GM21576 (cell line): ENCODE results near the gene TSEN2.
"Not testable (repeated sequence)": the region's sequence is repeated elsewhere in the genome, so short reads cannot be mapped to it uniquely, and the experiment has no call there.

Experiments used
- ATAC-seq: cut with Tn5 transposase; IDR thresholded peaks from one replicate; pipeline ENCODE4 v1.9.1; 2021; ENCODE audit warnings: mild to moderate bottlenecking, moderate library complexity; ENCODE audit not compliant: unreplicated experiment

TSEN2 gene

DNA sequence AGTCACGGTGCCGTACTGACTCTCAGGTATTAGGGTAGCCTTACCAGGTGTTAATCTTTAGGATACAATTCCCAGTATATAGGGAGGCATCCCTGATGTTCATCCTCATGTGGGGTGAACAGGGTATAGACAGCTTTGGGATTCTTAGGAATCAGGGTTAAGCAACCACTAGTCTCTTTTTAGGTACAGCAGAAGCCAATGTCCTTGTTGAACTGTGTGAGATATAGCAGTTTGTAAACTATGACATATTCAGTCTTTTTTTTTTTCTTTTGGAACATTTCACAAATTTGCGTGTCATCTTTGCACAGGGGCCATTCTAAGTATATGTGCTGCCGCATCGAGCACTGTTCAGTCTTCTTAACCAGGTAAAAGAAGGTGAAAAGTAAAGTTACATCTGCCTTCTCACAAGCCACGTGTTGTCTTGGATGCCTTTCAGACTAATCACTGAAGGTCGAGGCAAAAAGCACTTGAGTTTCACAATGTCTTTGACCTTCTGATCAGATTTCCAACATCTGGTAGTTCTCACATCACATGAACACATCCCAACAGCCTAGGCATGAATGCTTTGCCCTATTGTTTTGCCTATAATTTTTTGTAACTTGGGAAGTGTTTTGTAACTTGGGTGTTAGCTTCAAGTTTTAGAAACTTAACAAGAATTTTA, 17.2 kb downstream of the TSEN2 start:
- ATAC-seq, result no peak

DNA sequence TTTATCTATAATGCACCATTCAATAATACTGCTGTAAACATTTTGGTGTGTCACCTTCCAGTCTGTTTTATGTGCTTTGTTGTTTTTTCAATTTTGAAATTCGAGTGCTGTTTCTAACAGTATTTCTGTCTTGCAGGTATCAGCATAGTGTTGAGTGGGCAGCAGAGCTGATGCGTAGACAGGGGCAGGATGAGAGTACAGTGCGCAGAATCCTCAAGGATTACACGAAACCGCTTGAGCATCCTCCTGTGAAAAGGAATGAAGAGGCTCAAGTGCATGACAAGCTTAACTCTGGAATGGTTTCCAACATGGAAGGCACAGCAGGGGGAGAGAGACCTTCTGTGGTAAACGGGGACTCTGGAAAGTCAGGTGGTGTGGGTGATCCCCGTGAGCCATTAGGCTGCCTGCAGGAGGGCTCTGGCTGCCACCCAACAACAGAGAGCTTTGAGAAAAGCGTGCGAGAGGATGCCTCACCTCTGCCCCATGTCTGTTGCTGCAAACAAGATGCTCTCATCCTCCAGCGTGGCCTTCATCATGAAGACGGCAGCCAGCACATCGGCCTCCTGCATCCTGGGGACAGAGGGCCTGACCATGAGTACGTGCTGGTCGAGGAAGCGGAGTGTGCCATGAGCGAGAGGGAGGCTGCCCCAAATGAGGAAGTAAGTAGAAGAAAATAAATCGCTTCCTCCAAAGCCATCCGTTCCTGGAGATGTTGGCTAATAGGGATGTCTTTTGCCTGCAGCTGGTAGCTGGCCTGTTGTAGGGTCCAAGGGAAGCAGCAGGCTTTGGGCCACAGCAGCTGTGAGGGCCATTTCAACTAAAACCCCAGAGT, 19.1 kb downstream of the TSEN2 start:
- no peak for ATAC-seq

DNA sequence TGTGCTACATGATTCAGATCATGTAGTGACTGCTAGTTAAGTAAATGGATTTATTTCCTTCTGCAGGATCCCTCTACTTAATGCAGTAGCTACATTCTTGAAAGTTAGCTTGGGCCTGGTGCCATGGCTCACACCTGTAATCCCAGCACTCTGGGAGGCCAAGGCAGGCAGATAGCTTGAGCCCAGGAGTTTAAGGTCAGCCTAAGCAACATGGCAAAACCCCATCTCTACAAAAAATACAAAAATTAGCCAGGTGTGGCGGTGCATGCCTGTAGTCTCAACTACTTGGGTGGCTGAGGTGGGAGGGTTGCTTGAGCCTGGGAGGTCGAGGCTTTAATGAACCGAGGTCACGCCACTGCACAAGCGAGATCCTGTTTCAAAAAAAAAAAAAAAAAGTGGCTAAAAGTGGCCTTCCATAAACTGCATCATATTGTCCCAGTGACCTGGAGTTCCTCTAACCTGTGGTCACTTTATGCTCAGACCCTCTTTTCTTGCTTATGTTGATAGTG, 22.0 kb downstream of the TSEN2 start:
- no peak for ATAC-seq

DNA sequence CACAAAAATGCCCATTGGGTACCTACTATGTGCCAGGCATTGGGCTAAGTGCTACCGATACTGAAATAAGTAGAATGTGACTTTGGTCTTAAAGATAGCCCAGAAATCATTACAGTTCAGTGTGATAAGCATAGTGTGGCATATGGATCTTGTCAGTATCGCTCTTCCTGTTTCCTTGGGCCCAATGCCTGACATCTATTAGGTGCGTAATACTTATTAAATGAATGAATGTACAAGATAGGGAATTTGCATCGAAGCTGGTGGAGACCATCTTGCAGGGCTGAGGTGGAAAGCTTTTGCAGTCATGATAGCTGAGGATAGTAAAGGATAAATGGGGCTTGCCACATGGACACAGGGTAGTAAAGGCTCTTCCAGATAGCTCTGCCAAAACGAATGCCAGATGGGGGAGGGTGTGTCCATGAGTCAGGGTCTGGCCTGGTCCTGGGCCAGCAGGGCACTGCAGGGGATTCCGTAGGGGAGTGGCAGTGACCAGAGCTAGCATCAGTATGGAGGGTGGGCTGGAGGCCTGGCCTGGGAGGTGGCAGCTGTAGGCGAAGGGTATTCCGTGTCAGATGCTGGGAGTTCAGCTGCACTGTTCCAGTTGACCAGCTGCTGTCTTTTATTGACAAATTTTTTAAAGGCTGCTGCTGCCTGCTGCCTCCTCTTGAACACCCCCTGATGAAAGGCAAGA, 23.5 kb downstream of the TSEN2 start:
- no peak for ATAC-seq

DNA sequence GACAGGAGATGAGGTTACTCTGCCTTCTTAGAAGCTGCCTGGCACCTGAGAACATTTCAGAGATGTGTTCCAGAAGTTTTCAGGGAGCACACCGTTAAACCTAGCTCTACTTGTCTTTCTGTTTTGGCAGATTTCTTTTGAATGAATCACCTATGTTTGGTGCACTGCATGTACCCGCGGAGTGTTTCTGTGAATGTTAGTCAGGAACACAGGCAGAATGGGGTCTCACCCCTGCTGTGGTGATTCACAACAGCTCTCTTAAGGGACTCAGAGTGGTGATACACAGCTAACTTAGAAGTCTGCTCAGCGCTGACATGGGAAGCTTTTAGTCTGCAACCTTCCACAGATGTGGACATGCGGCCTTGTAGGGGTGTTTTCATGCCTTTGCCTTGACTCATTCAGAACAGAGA, 24.0 kb downstream of the TSEN2 start:
- ATAC-seq, result no peak

DNA sequence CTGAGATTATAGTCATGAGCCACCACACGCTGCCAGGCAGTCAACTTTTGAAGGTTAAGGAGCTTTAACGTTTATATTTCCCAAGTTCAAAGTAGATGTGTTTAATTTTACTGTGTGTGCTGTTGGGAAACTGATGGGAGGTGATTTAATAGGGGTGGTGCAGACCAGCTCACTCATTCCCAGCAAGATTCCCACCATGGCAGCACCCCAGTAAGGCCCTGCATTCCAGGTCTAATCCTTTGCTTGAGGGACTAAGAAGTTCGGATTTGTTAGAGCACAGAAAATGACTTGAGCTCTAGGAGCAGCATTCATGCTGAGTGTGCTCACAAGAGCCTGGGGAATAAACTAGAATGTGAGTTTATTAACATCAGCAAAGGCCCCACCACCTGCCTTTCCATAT, 25.2 kb downstream of the TSEN2 start:
- no peak for ATAC-seq

DNA sequence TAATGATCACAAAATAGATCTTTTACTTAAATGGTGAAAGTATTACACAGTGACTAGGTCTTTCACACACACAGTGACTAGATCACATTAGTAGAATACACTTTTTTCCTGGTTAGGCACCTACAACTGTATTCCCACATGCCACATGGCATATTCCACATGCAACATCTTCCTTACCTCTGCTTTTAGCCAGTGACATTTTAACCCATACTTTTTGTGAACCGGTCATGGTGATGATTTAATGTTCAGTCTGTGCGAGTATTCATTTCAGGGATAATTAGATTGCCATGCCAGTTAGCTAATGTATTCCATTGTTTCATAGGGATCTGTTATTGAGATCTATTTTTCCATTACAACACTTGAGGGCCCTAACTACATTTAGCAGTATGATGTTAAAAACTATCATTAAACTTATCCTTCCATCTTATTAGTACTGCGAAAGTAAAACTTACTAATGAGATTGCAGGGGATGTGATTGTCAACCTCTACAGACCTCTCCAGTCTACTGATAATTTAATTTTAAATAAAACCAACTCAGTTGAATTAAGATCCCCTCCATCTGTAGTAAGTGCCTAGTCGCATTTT, 28.3 kb downstream of the TSEN2 start:
- ATAC-seq, result no peak

DNA sequence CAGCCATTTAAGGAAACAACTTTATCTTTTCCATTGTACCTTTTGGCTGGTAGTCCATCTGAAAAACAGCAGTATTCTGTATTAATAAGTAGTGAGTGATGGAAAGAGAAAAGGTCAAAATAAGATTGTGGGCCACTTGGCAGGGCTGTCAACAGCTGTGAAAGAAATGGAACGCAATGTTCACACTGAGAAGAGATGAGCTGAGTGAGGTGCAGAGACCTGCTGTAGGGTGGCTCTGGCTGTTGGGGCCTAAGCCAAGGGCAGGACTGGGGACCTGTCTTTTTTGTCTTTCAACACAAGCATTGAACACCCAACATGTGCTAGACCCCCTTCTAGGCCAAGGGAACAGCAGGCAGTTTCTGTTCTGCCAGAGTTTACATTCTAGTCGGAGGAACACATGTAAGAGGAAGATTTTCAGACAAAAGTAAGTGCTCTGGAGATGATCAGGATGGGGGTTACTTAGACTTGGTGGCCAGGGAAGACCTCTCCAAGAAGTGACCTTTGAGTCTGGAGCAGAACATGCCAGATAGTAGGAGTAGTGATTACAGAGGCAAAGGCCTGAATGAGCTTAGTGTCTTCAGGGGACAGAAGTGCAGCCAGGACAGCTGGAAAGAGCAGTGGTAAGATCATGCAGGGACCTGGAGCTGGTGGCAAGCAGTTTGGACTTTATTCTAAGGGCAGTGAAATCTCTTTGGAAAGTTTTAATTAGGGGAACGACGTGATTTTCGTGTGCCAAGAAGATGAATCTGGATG, 29.6 kb downstream of the TSEN2 start:
- no peak for ATAC-seq

DNA sequence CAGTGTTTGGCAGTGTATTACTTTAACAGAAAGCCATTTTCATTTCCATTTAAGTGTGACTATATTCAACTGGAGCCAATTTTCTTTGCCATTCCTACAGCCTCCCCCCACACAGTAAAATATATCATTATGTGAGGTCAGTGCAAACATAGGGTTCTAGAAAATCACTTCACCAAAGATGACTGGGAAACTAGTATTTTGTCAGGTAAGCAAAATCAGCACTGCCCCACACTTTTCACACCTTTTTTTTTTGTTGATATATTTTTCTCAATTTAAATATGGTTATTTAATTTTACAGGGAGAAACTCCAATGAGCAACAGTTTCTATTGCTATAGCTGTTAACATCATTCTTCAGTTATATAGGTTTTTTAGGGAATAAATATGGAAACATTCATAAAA, 31.4 kb downstream of the TSEN2 start:
- ATAC-seq, result no peak

DNA sequence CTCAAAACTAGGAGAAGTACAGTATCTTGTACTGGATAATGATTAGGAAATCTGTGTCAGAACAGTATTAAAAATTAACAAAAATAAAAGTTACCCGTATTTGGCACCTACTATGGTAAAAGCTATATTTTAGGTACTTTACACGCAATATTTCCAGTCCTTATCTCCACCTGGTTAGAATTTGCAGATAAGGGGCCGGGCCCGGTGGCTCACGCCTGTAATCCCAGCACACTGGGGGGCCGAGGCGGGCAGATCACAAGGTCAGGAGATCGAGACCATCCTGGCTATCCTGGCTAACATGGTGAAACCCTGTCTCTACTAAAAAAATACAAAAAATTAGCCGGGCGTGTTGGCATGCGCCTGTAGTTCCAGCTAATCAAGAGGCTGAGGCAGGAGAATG, 32.6 kb downstream of the TSEN2 start:
- ATAC-seq, result no peak

DNA sequence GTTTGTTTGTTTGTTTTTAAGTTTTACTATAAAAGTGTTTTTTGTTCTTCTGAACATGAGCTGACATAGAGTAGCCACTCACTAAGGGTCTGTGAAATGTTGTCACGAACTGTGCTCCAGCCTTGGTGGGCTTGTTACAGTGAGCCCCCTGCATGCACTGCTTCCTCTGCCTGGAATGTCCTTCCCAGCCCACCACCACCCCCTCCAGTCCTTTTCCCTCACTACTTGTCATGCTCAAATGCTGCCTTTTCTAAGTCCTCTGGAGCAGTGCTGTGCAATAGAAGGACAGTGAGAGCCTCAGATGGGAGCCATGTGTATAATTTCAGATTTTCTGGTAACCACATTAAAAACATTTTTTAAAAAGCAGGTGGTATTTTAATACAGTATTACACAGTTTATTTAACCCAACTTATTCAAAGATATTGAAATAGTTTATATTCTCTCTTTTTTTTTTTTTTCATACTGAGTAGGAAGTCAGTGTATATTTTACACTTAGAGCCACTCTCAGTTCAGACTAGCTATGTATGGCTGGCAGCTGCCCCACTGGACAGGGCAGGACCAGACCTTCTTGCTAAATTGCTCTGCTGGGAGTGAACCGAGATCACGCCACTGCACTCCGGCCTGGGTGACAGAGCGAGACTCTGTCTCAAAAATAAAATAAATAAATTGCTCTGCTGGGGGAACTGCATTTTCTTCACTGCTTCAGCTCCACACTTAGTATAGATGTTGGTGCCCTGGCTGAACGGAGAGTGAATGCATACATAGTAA, 34.2 kb downstream of the TSEN2 start:
- no peak for ATAC-seq

DNA sequence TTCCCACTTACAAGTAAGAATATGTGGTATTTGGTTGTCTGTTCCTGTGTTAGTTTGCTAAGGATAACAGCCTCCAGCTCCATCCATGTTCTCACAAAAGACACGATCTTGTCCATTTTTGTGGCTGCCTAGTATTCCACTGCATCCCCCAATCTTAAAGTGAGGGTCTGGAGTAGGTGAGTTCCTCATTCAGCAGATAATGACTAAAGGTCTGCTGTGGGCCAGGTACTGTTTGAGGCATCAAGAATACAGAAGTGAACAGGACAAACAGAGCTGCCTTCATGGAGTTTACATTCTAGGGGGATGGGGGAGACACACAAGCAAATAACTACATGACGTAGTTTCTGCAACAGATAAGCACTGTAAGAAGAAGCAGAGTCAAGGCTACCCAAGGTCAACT, 36.7 kb downstream of the TSEN2 start:
- ATAC-seq, result no peak

DNA sequence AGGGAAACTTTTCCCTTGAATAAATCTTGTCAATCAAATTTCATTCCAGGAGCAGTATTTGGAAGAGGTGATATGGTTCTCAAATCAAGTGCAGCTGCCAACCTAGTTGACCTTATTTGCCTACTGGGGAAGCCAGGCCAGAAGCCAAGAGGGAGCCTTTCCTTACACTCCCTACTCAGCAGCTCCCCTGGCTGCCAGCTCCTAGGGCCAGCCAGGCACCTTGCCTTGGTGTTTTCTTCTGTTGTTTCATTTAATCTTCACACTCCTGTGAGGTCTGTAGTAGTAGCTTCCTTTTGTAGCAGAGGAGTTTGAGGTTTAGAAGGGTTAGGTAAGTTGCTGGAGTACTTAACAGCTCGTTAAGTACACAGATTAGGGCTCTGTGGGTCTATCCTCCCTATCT, 38.4 kb downstream of the TSEN2 start:
- no peak for ATAC-seq

DNA sequence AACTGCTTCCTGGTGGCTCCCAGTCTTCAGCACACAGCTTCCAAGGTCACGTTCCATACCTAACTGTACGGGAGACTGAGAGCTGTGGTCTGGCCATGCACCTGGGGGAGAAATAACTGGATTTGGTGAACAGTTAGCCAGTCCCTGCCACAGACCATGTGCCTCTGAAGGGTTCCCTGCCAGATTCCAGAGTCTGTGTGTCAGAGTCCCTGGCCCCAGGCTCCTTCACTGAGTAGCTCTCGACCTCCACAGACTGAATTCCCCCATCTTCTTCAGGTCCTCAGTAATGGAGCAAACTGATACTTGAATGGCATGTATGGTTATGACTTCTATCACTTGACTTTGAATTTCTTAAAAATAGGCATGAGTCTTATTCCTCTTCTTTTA, 43.5 kb downstream of the TSEN2 start:
- no peak for ATAC-seq

DNA sequence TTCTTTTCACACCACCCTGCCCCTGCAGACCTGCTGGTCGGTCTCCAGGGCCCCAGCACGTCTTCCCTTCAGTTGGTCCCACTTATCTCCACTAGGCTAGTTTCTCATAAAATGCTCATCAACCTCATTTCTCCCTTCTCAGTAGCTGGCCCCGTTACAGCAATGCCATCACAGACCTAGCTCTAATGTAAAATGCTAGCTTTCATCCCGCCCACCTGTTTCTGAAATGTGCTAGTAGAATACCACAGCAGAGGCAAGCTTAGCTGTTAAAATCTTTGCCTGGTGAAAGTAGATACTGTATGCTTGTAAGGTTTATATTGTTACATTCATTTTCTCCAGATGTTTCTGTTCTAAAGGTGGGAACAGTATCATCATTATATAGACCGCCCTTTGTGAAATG, 47.9 kb downstream of the TSEN2 start:
- no peak for ATAC-seq

DNA sequence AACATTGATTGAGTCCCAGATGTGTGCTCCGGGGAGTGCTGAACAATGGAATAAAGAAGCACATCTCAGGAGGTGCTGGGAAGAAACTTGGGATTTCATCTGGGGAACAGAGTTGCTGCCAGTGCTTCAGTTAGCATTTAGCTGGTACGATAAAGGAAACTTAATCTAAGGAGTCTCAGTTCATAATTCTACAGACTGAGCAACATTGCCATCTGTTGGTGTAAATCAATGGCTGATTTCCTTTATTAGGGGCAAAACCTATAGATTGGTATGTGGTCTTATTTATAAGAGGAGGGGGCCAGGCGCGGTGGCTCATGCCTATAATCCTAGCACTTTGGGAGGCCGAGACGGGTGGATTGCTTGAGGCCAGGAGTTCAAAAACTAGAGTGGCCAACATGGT, 52.1 kb downstream of the TSEN2 start:
- no peak for ATAC-seq

DNA sequence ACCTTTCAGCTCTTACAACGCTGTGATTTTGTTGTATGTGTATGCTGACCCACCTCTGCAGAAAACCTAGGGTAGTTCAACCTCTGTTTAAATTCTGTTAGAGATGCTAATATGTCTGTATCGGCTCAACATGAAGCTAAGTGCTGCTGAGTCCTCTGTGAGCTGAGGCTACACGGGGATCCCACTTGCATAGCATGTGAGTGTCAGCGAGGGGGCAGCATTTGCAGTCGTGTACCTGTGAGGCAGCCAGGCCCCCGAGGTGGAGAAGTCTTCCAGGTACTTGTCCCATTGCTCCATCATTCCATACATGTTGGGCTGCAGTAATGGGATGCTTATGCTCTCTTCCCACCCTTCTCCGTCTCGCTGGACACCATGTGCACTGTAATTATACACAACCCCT, 57.3 kb downstream of the TSEN2 start:
- no peak for ATAC-seq

DNA sequence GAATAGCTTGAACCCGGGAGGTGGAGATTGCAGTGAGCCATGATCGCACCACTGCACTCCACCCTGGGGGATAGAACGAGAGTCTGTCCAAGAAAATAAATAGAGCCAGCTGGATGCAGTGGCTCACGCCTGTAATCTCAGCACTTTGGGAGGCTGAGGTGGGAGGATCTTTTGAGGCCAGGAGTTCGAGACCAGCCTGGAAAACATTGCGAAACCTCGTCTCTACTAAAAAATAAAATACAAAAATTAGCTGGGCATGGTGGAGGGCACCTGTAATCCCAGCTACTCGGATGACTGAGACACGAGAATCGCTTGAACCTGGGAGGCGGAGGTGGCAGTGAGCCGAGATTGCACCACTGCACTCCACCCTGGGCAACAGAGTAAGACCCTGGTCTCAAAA, 59.2 kb downstream of the TSEN2 start:
- ATAC-seq, result not testable (repeated sequence)

DNA sequence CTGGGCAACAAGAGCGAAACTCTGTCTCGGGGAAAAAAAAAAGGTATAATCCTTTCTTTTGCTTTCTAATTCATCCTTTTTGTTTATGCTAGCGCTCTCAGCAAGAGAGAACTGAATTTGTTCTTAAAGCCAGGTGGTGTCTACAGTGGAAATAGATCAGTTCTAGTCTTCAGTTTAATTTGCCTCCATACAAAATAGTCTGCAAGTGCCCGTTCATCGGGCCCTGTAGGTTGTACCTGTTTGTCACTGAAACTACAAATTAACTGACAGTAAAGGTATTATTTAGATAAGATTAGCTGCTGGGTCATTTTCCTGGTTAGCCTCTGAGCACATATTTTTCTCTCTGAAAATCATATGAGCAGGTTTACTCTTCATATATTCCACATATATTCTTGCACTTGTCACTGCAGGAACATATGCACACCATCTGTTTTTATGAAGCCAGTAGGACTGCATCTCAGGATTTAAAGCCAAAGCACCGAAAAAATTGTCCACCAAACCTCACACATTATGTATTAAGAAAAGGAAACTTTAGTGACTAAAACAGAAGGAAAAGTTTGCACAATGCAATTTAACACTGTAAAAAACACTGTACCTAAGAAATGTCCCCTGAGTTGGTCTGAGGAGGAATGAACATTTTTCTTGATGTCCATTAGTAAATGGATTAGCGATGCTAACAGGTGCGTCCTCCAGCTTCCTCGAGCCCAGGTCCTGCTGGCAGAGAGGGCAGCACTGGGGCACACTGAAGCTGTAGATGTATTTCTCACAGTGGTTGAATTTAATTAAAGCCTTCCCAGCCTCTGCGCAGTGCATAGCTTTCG, 60.6 kb downstream of the TSEN2 start:
- no peak for ATAC-seq
